A673 (cell line): Measurements from ENCODE around the gene RBMS1.

Experiments used
- EZH2 ChIP-seq: fragments of 200-600 bp; sonication (generic); IDR thresholded peaks from 2 replicates; pipeline ENCODE4 v1.6.1; 2017; ENCODE audit warnings: borderline replicate concordance, low read depth, mild to moderate bottlenecking, mixed read lengths, antibody characterized with exemption, low read length; ENCODE audit not compliant: poor library complexity, severe bottlenecking
- TF ChIP-seq, protein P1 (sequence below): fragments of 300-800, 200-600 bp; sonication (generic); conservative IDR thresholded peaks from 2 replicates; pipeline ENCODE4 v1.5.1; 2017; ENCODE audit warnings: low read depth, mild to moderate bottlenecking, antibody characterized with exemption, low read length, moderate library complexity, mixed read lengths

DNA sequence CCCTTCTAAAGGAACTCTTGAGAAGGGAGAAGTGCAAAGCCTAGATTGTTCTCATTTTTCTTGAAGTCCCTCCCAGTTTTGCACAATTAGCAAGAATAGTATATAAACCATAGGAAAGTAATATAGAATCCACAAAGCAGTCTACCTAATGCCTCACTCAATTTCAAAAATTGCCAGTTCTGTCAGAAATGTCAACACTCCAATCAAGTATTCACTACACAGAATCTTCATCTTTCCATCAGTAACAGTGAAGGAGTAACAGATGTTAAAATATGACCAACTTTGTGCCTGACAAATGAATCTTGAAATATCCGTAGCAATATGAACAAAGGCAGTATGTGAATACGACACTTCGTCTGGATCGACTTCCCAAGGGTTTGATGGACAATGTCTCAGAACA, 56.3 kb downstream of the RBMS1 start:
- TF ChIP-seq, protein P1, sequence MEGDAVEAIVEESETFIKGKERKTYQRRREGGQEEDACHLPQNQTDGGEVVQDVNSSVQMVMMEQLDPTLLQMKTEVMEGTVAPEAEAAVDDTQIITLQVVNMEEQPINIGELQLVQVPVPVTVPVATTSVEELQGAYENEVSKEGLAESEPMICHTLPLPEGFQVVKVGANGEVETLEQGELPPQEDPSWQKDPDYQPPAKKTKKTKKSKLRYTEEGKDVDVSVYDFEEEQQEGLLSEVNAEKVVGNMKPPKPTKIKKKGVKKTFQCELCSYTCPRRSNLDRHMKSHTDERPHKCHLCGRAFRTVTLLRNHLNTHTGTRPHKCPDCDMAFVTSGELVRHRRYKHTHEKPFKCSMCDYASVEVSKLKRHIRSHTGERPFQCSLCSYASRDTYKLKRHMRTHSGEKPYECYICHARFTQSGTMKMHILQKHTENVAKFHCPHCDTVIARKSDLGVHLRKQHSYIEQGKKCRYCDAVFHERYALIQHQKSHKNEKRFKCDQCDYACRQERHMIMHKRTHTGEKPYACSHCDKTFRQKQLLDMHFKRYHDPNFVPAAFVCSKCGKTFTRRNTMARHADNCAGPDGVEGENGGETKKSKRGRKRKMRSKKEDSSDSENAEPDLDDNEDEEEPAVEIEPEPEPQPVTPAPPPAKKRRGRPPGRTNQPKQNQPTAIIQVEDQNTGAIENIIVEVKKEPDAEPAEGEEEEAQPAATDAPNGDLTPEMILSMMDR: no peak
- TF ChIP-seq EZH2: no peak
